GM18868 (cell line): ENCODE data around the gene CPM.

Experiments
- ATAC-seq: cut with Tn5 transposase; IDR thresholded peaks from one replicate; pipeline ENCODE4 v1.9.1; 2021; ENCODE audit warnings: mild to moderate bottlenecking, moderate library complexity; ENCODE audit not compliant: unreplicated experiment

CPM gene

DNA sequence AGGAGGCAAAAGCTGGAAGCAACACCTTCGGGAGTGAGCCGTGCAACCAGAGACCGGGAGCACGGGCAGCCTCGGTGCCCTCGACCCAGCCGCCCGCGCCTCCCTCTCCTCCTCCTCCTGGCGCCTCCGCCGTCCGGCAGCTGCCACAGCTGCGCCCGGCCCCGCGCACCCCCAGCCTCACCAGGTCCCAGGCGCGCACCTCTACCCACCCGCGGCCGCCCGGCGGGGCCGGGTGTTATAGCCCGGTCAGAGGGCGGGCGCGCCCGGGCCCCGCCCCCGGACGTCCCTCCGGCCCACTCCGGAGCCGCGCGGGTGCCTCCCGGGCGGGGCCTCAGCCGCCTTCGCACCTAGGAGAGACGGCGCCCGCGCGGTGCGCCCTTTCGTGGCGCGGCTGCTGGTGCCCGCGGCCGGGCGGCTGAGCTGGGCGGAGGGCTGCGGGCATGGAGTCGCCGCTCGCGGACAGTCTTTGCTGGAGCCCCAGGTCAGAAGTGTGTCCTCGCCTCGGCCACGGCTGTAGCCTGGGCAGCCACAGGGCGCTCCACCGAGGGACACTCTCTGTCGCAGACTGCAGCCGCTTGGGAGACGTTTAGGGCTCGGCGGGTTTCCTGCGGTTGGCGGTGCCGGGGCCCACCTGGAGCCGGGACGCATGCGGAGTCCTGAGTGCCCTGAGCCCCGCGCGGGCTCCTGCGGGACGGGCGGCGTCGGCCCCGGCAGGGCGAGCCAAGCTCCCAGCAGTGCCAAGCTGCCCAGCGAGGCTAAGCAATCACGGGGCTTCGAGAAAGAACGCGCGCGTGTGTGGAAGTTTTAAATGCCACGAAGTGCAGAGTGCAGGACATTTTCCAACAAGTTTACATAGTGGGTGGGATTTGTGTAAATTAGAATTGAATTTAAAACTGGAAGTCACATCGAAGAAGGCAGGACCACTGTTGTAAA is at the start of gene CPM:
Gene CPM (minus strand): TSS at position 211 of the 933 bp plus-strand sequence. CDS start 334 bp downstream, outside the sequence.
- ATAC-seq, result peak; percentile 94

DNA sequence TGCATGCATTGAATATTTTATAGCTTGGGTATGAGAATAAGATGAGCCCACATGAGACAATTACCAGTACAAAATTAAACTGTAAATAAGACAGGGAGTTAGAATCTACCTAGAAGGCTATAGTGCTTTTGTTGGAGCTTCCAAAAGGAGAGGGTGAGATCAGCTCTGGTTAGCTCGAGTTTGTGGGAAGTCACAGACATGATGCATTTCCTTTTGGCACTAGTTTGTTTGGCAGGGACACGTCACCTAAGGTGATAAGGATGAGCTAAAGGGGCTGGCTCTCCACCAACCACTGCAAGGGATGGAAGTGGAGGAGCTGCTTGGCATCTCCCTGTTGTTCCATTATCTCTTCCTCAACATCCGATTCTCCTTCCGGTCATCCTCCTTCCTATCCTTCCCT is 48.5 kb upstream of the CPM start:
- ATAC-seq, result no peak

- no peak for ATAC-seq
Observed at GRCh38 chr12:68980476-68981212, 47.7 kb upstream of the CPM start.

GRCh38 chr12:68978678-68979077 is 45.7 kb upstream of the CPM start:
- no peak for ATAC-seq

DNA sequence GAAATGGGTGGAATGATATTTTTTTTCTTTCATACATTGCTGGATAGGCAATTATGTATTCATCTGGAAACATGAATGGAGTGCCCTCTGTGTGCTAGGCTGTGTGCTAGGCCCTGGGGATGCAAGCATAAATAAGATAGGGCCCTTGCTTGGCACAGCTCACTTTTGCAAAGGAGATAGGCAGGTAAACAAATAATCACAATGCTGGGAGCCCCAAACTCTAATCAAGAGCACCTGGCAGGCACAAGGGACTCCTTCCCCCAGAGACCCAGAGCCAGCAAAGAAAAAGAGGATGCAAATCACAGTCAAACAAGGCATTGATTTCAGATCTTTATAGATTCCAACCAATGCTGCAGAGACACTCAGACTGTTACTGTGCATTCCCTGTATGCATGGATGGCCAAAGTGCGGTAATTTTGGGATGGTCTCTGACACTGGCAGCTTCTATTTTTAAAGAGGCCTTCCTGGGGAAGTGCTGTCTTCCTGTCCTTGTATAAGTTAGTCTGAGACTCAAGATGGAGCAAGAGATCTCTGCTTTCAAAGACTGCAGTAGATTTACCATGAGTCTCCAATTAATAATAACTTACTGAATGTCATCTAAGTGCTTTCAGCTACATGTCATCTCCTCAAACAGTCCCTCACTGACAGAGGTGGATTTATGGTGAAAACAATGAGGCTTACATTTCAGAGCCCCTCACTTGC is 45.1 kb upstream of the CPM start:
- ATAC-seq, result no peak

- no peak for ATAC-seq
Observed at GRCh38 chr12:68977335-68977734, 44.4 kb upstream of the CPM start.

GRCh38 chr12:68976395-68976841 is 43.4 kb upstream of the CPM start:
- no peak for ATAC-seq

- no peak for ATAC-seq
Observed at GRCh38 chr12:68975811-68976210, 42.8 kb upstream of the CPM start.

- no peak for ATAC-seq
Observed at GRCh38 chr12:68972595-68972994, 39.6 kb upstream of the CPM start.

GRCh38 chr12:68971404-68971803 is 38.4 kb upstream of the CPM start:
- ATAC-seq, result no peak

DNA sequence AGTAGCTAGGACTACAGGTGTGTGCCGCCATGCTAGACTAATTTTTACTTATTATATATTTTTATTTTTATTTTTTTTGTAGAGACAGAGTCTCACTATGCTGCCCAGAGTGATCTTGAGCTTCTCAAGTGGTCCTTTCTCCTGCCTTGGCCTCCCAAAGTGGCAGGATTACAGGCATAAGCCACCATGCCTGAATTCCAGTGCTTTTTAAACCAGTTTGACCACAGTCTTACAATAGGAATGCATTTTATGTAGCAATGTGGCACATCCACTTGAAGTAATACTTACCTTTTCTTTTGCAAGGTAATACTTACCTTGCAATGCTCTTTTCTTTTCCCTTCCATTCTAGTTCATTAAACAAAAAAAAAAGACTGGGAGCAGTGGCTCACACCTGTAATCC is 38.0 kb upstream of the CPM start:
- no peak for ATAC-seq

- no peak for ATAC-seq
Observed at GRCh38 chr12:68970306-68970705, 37.3 kb upstream of the CPM start.

GRCh38 chr12:68967046-68967445 is 34.1 kb upstream of the CPM start:
- no peak for ATAC-seq

DNA sequence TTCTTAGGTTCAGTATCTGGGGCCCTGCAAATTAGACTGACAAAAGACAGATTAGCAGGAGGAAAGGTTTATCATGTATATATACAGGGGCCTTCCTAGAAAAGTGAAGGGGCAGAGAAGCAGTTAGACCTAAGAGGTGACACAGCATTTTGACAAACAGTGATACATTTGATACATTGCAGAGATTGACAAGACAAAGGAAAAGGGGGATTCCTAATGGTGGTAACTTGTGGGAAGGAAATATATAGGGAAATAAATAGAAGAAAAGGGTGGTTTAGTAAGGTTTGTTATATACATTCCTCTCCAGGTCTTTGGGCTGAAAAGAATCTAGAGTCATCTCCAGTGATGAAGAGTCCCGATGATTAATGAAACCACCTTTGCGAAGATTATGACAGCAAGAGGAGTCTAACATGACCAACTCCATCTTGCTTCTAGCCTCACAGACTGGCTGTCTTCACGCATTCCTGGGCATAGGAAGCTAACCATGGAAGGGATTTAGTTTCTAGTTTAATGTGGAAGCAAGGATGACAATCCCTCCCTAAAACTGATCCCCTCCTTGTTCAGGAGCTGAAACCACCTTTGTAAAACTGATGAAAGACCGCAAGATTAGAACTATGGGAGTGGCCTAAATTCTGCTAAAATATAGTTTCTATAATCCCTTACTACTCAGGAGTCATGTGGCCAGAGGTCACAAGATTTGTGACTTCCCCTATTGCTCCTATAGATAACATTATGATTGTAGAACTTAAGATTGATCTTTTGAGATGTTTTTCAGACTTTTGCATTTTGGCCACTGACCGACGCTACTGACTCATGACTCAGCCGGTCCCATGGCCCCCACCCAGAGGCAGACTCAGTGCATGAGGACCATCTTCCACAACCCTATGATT is 31.1 kb upstream of the CPM start:
- no peak for ATAC-seq

DNA sequence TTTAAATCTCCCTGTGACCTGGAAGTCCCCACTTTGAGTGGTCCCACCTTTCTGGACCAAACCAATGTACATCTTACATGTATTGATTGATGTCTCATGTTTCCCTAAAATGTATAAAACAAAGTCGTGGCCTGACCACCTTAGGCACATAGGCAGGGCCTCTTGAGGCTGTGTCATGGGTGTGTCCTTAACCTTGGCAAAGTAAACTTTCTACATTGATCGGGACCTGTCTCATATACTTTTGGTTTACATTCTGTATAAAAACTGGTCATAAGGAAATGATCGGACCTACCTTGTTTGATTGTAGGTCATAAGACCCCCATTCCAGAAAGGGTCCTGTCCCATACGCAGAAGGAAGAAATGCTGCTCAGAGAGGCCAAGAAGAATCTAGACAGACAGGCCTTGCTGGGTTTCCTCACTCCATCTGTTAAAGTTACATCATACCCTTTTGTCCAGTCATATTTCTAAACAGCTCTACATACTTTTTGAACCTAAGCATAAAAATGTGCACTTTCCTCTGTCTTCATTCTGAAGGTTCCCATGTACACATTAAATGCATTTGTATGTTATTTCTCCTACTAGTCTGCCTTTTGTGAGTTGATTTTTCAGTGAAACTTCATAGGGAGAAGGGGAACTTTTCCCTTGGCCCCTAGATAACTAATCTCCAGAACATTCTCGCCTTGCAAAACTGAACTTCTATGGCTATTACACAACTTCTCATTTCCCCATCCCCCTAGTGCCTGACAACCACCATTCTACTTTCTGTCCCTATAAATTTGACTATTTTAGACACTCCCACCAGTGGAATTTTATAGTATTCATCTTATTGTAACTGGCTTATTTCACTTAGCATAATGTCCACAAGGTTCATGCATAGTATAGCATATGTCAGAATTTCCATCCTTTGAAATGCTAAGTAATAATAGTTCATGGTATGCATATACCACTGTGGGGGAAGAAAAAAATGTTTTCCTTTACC is 30.2 kb upstream of the CPM start:
- no peak for ATAC-seq

- no peak for ATAC-seq
Observed at GRCh38 chr12:68959891-68960464, 27.0 kb upstream of the CPM start.

- ATAC-seq, result no peak
Observed at GRCh38 chr12:68959143-68959858, 26.3 kb upstream of the CPM start.

GRCh38 chr12:68958322-68958721 is 25.4 kb upstream of the CPM start:
- ATAC-seq, result peak; percentile 97
